Inferior parietal cortex (tissue), 1 donor: ENCODE measurements around the gene MCM8.
A peak's percentile ranks its signal among the peaks of the same experiment; 100 is the strongest.
"Not testable (repeated sequence)": the region's sequence is repeated elsewhere in the genome, so short reads cannot be mapped to it uniquely, and the experiment has no call there.

Experiments
- DNase-seq: peaks from one replicate; pipeline ENCODE4 v3.0.0-alpha.2; 2016; ENCODE audit errors: extremely low spot score

Gene MCM8

DNA sequence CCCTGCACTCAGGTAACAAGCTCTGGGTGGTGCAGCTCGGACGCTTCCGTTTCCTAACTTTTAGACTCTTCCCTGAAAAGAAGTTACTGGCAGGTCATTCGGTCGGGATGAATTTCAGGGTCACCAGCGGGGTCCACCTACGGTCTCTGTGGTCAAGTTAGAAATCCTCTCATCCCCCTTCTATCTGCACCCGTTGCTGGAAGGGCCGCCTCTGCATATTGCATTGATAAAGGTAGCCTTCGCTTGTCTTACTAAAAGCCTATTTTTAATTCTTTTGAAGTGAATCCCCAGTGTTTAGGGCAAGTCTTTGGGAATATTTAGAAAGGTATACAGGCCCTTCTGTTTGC, 56.1 kb downstream of the MCM8 start:
- DNase-seq, result no peak

DNA sequence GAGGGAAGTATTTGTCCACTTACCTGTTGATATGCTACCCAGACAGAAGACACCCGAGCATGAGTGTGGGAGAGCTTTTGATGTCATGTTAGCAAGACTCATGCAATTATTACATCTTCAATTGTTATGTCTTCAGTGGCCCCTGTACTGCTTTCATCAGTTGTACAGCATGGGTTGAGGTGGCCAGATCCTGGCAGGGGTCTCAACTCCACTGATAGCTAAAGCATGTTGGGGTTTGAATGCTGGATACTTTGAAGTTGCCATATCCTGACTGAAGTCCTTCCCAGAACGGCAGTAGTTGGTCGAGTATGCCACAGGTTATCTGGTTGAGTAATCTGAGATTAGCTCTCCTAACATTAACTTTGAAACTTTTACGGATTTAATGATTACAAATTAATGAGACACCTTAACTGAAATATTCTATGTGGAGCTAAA, 56.7 kb downstream of the MCM8 start:
- no peak for DNase-seq

DNA sequence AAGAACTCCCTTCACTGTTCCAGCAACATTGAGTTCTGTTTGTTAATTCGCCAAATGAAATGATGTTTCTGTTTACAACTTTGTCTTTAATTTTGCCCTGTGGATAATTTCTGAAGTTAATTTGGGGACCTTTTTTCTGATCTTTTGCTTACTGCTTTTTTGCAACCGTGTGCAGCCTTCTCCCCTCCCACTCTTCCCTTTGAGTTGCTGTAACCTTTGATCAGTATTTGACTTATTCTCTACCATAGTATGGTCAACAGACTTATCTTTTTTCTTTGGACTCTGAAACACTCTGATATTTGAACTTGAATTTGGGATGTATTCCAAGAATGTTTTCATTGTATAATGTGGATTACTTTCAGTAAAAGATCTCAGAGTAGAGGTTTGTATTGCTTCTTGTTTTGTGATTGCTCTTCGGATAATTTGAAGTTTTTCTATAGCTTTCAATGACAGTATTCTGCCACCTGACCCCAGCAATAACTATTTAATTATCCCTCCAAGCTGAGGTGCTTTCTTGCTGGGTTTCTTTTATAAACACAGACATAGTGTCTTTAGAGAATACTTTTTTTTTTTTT, 57.2 kb downstream of the MCM8 start:
- no peak for DNase-seq

DNA sequence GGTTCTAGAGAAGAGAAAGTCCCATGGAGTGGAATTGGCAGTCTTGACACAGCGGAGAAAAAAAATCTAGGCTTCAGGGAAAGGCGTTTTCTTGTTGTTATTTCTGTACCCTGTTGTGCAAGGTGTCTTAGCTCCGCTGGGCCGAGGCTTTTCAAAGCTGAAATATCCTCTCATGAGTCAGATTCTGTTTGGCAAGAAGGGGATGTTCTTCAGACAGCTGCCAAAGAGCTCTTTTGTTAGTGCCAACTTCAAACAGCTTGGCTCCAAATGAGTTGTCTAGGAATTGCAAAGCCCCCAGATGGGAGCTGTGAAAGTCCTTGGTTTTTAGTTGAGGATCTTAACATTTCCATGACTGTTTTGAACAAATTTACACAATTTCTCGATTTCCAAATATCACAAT, 57.8 kb downstream of the MCM8 start:
- DNase-seq, result peak; percentile 73

DNA sequence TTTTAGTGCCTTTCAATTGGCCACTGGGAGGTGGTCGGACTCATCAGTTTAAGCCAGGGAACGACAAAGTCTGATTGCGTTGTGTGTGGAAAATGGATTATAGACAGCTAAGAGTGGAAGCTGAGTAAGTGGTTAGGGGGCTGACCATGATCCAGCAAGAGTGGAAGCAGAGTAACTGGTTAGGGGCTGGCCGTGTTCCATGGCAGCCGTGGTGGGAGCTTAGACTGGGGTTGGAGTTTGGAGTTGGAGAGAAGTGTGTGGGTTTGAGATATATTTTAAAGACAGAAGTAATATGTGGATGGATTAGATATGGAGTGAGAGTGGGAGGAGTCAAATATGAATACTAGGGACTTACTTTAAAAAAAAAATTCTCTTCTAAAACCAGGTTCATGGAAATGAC, 61.7 kb downstream of the MCM8 start:
- no peak for DNase-seq

DNA sequence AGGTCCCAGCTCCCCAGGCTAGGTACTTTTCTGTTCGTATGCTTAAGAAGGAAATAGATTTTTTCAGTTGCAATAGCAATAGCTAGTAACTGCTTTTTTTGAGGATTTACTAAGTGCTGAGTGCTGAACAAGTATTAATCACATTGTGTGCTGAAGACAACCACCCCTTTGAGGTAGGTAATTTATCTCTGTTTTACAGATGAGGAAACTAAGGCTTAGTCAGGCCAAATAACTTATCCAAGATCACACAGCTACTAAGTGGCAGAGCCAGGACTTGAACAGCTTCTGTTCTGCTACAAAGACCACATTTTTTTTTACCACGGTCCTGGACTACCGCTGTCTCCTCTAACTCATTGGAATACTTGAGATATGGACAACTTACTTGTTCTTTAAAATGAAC, 63.6 kb downstream of the MCM8 start:
- DNase-seq, result no peak

DNA sequence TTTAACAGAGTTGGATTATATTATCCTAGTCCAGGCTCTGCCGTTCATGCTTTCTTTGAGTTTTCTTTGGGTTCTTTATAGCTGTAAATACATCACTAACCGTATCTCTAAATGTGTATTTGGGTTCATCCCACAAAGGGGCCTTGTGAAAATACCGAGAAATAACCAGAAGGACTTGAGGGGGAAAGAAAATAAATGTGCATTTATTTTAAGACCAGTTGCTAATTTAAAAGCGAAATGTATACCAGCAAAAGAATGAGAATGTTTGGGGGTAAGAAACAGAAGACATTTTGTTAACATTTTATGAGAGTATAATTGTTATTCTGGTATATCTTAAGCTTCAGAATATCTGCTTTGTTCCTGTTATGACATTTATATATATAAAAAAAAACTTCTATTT, 64.5 kb downstream of the MCM8 start:
- no peak for DNase-seq

DNA sequence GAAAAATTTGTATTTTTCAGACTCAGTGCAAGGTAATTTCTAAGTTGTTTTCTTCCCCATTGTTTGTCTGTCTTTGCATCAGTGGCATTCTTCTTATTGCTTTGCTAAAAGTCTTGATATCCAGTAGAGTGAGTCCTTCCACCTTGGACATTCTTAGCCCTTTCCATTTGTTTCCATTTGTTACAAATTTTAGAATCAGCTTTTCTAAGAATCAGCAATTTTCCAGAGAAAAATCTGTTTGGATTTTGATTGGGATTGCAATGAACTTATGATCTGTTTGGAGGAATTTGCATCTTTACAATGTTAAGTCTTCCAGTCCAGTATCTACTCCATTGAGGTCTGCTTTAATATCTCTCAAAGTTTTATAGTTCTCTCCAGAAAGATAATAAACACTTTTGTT, 67.0 kb downstream of the MCM8 start:
- DNase-seq, result no peak

DNA sequence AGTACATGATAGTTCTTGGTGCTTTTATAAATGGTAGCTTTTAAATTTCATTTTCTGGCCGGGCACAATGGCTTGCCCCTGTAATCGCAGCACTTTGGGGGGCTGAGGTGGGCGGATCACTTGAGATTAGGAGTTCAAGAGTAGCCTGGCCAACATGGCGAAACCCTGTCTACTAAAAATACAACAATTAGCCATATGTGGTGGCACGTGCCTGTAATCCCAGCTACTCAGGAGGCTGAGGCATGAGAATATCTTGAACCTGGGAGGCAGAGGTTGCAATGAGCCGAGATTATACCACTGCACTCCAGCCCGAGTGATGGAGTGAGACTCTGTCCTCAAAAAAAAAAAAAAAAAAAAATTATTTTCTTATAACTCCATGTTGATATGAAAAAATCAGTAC, 67.4 kb downstream of the MCM8 start:
- DNase-seq, result no peak

DNA sequence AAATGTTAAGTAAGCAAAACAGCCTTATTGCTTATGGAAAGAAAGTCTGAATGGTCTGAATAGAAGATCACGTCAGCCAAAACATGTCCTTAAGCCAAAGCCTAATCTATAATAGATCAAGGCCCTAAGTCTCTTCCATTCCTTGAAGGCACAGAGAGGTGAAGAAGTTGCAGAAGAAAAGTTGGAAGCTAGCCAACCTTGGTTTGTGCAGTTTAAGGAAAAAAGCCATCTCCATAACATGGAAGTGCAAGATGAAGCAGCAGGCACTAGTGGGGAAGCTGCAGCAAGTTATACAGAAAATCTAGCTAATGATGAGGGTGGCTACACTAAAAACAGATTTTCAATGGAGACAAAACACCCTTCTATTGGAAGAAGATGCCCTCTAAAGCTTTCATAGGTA, 74.3 kb downstream of the MCM8 start:
- DNase-seq, result no peak

DNA sequence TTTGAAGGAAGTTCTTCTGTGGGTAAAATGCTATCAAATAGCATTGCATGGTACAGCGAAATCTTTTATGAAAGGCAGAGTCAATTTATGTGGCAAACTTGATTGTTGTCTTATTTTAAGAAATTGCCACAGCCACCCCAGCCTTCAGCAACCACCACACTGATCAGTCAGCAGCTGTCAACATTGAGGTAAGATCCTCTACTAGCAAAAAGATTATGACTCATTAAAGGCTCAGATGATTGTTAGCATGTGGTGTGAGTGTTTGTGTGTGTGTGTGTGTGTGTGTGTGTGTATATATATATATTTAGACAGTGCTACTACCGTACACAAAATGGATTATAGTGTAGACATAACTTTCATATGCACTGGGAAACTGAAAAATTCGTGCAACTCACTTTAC, 75.6 kb downstream of the MCM8 start:
- DNase-seq, result no peak

DNA sequence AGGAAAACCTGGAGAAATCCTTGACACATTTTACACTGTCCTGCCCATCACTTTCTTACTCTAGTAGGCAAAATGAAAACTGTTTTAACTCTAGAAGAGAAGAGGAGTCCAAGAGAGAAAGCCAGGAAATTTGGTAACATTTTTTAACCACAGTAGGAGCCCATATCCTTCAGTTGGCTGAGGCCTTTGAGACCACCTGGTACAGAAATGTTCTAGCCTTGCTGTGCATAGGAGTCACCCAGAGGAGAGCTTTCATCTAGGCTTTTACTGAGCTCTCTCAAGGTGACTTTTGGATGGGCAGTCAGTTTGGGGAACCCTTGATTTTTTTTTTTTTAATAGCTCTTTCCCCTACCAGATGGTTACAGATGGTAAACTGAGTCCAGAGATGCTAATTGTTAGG, 78.4 kb downstream of the MCM8 start:
- DNase-seq, result no peak

DNA sequence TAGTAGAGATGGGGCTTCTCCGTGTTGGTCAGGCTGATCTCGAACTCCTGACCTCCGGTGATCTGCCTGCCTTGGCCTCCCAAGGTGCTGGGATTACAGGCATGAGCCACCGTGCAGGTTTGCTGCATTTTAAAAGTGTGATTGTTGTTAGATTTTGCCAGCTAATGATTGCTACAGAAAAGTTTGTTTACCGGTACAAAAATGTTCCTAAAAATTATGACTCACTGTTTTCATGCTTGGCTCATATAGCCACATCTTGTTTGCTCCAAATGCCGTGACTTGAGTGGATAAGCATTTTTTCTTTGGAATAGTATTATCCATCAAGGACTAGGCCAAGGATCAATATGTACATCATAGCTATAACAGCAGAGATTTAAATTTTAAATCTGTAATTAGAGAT, 79.1 kb downstream of the MCM8 start:
- no peak for DNase-seq

DNA sequence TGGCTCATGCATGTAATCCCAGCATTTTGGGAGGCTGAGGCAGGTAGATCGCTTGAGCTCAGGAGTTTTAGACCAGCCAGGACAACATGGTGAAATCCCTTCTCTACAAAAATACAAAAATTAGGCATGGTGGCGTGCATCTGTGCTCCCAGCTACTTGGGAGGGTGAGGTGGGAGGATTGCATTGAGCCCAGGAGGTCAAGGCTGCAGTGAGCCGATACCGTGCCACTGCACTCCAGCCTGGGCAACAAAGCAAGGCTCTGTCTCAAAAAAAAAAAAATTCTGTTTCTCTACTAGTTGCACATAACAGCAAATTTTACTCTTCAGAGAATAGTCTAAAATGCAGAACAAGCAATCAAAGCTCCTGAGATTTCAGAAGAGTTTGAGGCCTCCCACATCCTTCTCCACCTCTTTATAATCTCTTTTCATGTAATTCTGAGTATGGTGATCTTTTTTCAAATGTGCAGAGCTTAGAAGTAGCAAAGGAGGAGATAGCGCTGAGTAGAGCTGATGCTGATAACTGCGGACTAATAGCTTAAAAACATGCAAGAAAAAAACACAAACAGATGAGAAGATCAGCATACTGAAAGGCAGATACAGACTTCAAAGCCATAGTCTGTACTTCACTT, 80.1 kb downstream of the MCM8 start:
- no peak for DNase-seq

DNA sequence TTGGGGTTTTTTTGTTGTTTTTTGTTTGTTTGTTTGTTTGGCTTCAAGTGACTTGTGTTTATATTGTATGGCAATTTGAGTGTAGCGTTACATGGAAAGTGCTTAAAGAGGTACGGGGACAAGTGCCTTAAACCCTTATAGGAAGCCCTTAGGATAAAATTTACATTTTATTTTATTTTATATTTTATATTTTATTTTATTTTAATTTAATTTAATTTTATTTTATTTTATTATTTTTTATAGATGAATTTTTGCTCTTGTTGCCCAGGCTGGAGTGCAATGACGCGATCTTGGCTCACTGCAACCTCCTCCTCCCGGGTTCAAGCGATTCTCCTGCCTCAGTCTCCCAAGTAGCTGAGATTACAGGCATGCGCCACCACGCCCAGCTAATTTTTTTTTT, 82.5 kb downstream of the MCM8 start:
- not testable (repeated sequence) for DNase-seq

DNA sequence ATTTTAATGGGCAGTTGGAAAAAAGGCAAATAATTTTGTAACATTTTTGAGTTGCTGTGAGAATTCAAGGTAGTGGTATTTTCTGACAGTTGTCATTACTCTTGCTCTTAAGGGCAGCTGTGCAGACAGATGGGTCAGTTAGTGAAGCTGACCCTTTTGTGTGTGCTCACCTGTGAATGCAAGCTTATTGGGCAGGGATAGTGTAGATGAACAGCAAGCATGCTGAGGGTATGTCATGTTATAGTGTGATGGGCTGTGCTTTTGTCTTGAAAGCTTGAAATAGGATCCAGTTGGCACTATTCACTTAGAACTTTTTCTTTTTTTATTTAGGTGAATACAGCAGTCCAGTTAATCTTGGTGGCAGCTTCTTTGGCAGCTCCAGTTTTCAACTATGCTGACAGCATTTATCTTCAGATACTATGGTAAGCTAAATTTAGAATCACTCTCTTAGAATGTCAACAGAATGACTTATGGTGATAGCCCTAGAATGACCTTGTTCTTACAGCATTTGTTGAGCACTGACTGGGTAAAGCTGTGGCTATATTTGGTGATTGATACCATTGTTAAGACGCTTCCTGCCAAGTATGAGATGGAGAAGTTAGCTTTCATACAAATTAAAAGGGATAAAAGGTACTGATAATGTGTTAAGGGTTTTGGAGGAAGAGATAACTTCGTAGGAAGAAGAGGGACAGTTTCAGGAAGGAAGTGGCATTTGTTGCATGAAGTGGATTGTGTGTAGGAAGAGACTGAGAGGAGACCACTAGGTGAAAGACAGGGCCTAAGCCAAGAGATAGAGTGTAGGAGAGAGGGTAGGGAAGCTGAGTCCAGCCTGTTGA, 83.9 kb downstream of the MCM8 start:
- no peak for DNase-seq

DNA sequence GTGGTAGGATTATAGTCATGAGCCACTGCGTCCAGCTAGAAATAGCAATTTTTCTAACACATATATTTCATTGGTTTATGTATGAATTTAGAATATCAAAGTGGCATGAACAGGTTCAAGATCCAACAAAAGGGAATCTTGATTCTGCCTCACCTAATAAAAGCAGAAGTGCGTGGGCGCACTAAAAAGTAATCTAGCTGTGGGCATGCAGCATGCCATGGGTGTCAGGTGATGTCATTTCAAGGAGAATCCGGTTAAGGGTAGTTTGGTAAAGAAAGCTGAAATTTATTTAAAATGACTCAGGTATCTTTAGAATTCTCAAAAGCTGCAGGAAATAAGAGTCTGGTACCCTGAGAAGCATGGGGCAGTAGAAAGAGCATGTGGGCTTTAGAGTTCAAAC, 85.8 kb downstream of the MCM8 start:
- DNase-seq, result no peak

DNA sequence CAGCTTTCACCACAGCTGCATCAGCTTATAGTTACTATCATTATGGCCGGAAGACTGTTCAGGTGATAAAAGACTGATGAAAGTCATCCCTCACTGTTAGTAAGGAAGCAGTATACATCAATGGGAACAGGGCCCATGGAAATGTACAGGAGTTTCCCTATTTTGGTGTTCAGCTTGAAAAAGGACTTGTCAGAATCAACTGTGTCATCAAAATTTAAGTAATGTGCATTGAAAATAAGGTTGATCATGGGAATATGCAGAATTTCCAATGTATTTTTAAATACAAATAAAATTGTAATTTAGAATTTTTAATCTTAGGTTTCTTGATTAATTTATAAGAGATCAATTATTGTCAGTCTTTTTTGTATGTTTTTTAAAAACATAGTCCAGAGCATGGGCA, 86.6 kb downstream of the MCM8 start:
- DNase-seq, result no peak

DNA sequence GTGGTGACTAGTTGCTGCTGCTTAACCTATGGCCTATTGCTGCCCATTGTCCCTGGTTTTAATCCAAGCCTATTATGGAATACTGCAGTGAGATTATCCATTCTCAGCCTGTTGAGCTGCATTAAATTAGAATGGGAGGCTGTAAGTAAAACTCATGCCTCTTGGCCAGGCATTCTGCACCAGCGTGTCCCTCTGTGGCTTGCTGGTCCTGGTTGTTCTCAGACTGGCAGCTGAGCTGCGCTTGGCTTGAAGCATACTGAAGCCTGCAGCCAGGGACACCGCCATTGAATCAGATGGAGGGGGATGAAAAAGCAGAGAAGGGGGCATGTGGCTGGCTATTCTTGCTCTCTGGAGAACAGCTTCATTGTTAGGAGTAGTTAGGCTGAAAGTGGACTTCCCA, 87.8 kb downstream of the MCM8 start:
- no peak for DNase-seq

DNA sequence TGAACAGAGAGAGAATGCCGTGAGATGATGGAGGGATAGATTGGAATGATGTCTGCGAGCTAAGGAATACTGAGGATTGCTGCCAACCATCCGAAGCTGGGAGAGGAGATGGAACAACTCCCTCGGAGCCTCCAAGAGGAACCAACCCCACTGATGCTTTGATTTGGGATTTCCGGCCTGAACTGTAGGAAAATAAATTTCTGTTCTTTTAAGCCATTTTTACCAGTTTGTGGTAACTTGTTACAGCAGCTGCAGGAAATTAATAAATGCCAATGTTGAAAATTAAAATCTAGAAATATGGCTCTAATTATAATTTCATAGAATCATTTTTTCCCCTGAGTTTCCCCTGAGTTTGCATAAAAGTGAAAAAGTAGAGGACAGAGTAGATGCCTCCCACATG, 89.3 kb downstream of the MCM8 start:
- no peak for DNase-seq

DNA sequence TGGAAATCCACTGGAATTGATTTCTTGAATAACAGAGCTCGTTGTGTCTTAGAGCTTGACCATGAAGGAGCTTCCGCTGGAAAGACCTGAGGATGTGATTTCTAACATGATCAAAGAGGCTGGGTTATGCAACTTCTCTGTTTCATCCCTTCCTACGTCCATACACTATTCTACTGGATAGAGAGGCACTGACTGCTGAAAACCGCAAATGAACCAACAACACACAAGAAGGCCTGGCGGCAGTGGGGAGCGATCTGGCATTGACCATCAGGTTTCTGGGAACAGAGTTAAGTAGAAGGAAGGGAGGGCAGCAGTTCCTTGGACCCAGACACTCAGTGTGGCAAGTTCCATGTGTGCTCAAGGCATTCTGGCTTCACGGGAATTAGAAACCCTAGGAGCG, 90.1 kb downstream of the MCM8 start:
- no peak for DNase-seq

DNA sequence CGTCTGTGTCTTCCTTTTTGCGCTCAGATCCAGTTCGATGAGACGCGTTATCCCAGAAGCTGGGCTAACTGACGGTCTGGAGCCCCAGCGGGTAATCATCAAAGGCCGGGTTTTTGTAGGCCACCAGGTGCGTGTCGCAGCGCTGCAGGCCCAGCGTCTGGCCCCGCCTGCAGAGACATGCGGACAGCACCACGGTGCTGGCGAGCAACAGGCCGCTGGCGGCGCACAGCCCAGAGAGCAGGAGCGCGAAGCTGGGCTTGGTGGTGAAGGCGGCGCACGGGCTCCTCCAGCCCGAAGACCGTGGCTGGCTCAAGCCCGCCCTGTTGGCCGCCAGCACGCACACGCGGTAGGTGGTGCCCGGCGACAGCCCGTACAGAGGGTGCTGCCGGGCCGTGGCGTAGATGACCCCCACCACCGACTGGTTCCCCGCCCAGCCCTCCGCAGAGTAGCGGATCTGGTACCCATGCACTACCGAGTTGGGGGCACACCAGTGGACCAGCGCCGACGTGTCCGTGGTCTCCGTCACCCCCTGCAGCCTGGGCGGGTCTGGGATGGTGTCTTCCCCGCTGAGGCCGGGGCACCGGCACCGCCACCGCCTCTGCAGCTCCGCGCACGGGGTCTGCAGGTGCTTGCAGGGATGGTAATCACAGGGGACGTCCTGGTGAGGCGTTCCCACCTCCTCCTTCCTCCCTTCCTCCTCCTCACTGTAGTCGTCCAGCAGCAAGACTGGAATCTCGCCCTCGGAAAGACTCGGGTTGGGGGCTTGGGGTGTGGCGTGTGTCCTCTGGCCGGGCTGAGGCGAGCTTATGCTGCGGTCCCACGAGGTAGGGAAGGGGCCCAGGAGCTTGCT, 90.7 kb downstream of the MCM8 start:
- DNase-seq, result no peak
